Activated B cell treated with CpG ODN at 0.5 μM for 24 hours (primary cell): ENCODE data around the gene TADA3. TPM values are rescaled to one million over a fixed set of nuclear protein-coding genes. Genes with fewer than 3 reads are reported as not detected.

ENCODE experiments used
- ATAC-seq: fragments of 200-7000 bp; cut with Tn5 transposase; one replicate; pipeline ENCODE4 v1.10.0; 2021; ENCODE audit warnings: low read depth, mild to moderate bottlenecking, moderate library complexity
- CTCF ChIA-PET: fragments of 350-600 bp; sonication (Branson Sonifier 250); formaldehyde crosslinking; loops from one replicate; lab custom pipeline; 2021; ENCODE audit warnings: antibody characterized with exemption; lab: Charles Lee
- POLR2A ChIA-PET: fragments of 350-600 bp; sonication (Branson Sonifier 250); formaldehyde crosslinking; loops from one replicate; lab custom pipeline; 2021; ENCODE audit warnings: antibody characterized with exemption; lab: Charles Lee
- DNase-seq: peaks from one replicate; pipeline ENCODE4 v3.0.0; 2022
- H3K27ac Mint-ChIP-seq: one replicate; pipeline ENCODE4 v1.8.0; 2020; ENCODE audit warnings: mixed read lengths
- H3K27me3 Mint-ChIP-seq: one replicate; pipeline ENCODE4 v1.8.0; 2021; ENCODE audit warnings: mixed read lengths
- H3K36me3 Mint-ChIP-seq: one replicate; pipeline ENCODE4 v1.8.0; 2021; ENCODE audit warnings: low read depth, mixed read lengths
- H3K4me1 Mint-ChIP-seq: one replicate; pipeline ENCODE4 v1.8.0; 2021; ENCODE audit warnings: mixed read lengths
- H3K4me3 Mint-ChIP-seq: one replicate; pipeline ENCODE4 v1.8.0; 2020; ENCODE audit warnings: mild to moderate bottlenecking, mixed read lengths
- H3K9me3 Mint-ChIP-seq: one replicate; pipeline ENCODE4 v1.8.0; 2020; ENCODE audit warnings: mixed read lengths
- CTCF ChIP-seq: fragments of 200-600 bp; IDR thresholded peaks from one replicate; pipeline ENCODE4 v1.8.0; 2022; ENCODE audit warnings: antibody characterized with exemption, mild to moderate bottlenecking
- intact Hi-C: fragments of 100-400 bp; cut with micrococcal nuclease; formaldehyde crosslinking; loops from one replicate; pipeline ENCODE4 v1.15.1; 2024
- total RNA-seq: library from RNA; stranded (reverse); gene quantifications from 2 replicates; pipeline ENCODE4 v1.2.3, GENCODE V29; 2022

Gene TADA3
- total RNA-seq, 1 donor from 2014 or later, result 44.7 TPM

- ChIA-PET POLR2A (interaction anchor here (1.1 kb wide), 1 partner anchor 50 kb away, joined by 4 read pairs; no protein-coding TSS in a partner anchor), CTCF (no interaction called here)
- H3K27me3 Mint-ChIP-seq, result no peaks in the 10 kb centered on the region
- intact Hi-C loops, result no loop called here
- H3K9me3 Mint-ChIP-seq, result no peaks in the 10 kb centered on the region
- TF ChIP-seq CTCF, result no peak
- no peaks in the 10 kb centered on the region for H3K4me1 Mint-ChIP-seq
- ATAC-seq (no peak), DNase-seq (no peak)
- H3K36me3 Mint-ChIP-seq, result peaks cover 61% of the 10 kb centered on the region
- no peak overlapping the region for H3K27ac Mint-ChIP-seq
- no peak overlapping the region for H3K4me3 Mint-ChIP-seq
These were observed 42.5 kb upstream of the TADA3 start for GRCh38 chr3:9834520-9835380.

GRCh38 chr3:9833078-9833477, 40.8 kb upstream of the TADA3 start:
- peaks cover 56% of the 10 kb centered on the region for H3K36me3 Mint-ChIP-seq
- intact Hi-C loops, result no loop called here
- H3K27ac Mint-ChIP-seq, result no peak overlapping the region
- TF ChIP-seq CTCF, result no peak
- no peak for DNase-seq
- ATAC-seq, result no peak
- H3K4me3 Mint-ChIP-seq, result no peak overlapping the region
- POLR2A ChIA-PET, result no interaction called here
- CTCF ChIA-PET, result no interaction called here
- H3K27me3 Mint-ChIP-seq, result no peaks in the 10 kb centered on the region
- no peaks in the 10 kb centered on the region for H3K9me3 Mint-ChIP-seq
- no peaks in the 10 kb centered on the region for H3K4me1 Mint-ChIP-seq

- no peak for ATAC-seq
- Mint-ChIP-seq H3K9me3 (no peaks in the 10 kb centered on the region), H3K4me3 (no peak overlapping the region), H3K4me1 (no peaks in the 10 kb centered on the region), H3K27me3 (no peaks in the 10 kb centered on the region), H3K36me3 (peaks cover 50% of the 10 kb centered on the region), H3K27ac (no peak overlapping the region)
- CTCF ChIA-PET, result no interaction called here
- intact Hi-C loops, result no loop called here
- no peak for DNase-seq
- no peak for TF ChIP-seq CTCF
- POLR2A ChIA-PET, result interaction anchor here (0.7 kb wide), 1 partner anchor 51 kb away, joined by 5 read pairs; no protein-coding TSS in a partner anchor
These were observed 39.0 kb upstream of the TADA3 start for GRCh38 chr3:9831253-9831652.

GRCh38 chr3:9828801-9829755, 36.8 kb upstream of the TADA3 start:
- ChIA-PET POLR2A (interaction anchor here (0.6 to 1.1 kb wide), 2 partner anchors 11 to 327 kb away, joined by 3 read pairs; no protein-coding TSS in a partner anchor), CTCF (no interaction called here)
- Mint-ChIP-seq H3K4me1 (no peaks in the 10 kb centered on the region), H3K27ac (no peak overlapping the region), H3K36me3 (peaks cover 31% of the 10 kb centered on the region), H3K9me3 (no peaks in the 10 kb centered on the region), H3K4me3 (no peak overlapping the region), H3K27me3 (no peaks in the 10 kb centered on the region)
- DNase-seq (no peak), ATAC-seq (no peak)
- intact Hi-C loops, result no loop called here
- TF ChIP-seq CTCF, result no peak
